ENCODE results near the gene PSMG4.

DNA sequence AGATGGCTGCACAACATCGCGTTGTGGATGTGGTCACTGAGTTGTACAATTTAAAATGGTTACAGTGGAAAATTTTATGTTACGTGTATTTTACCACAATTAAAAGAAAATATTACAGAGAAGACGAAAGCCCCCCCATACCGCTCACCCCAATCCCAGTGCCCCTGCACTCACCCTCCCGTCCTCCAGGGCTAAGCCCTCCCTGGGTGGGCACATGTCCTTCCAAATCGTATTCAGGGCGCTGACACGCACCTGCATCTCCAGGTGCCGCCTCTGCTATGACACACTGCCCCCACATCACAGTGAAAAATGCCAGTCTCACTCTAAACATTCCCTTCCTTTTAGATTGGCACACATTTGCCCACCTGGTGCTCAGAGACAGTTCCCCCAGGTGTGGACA lies 49.4 kb downstream of the PSMG4 start:
- TF ChIP-seq, protein P1, sequence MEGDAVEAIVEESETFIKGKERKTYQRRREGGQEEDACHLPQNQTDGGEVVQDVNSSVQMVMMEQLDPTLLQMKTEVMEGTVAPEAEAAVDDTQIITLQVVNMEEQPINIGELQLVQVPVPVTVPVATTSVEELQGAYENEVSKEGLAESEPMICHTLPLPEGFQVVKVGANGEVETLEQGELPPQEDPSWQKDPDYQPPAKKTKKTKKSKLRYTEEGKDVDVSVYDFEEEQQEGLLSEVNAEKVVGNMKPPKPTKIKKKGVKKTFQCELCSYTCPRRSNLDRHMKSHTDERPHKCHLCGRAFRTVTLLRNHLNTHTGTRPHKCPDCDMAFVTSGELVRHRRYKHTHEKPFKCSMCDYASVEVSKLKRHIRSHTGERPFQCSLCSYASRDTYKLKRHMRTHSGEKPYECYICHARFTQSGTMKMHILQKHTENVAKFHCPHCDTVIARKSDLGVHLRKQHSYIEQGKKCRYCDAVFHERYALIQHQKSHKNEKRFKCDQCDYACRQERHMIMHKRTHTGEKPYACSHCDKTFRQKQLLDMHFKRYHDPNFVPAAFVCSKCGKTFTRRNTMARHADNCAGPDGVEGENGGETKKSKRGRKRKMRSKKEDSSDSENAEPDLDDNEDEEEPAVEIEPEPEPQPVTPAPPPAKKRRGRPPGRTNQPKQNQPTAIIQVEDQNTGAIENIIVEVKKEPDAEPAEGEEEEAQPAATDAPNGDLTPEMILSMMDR (IDR thresholded peaks at IDR 0.05; ENCODE audit: control extremely low read depth in 1 of 3, insufficient read depth in 1 of 3, low read depth in 1 of 3, low read length in 3 of 3), result no peak
- TF ChIP-seq SRF (IDR thresholded peaks at IDR 0.05; ENCODE audit: low read depth, low read length) (no peak), BRCA1 (IDR thresholded peaks at IDR 0.05; ENCODE audit: low read depth, low read length) (no peak), YY1 (IDR thresholded peaks at IDR 0.05; ENCODE audit: low read depth, low read length) (no peak), PHF8 (conservative IDR thresholded peaks at IDR 0.05; ENCODE audit: low read depth, low read length) (no peak), TEAD4 (IDR thresholded peaks at IDR 0.05; ENCODE audit: low read depth, low read length) (no peak), SAP30 (IDR thresholded peaks at IDR 0.05; ENCODE audit: insufficient read depth, insufficient replicate concordance, low read length) (no peak), RAD21 (IDR thresholded peaks at IDR 0.05 in 1 of 2, conservative IDR thresholded peaks at IDR 0.05 in 1 of 2; ENCODE audit: low read depth in 2 of 2, low read length in 2 of 2) (no peak), POLR2A (IDR thresholded peaks at IDR 0.05; ENCODE audit: control extremely low read depth in 1 of 2, low read depth in 2 of 2, low read length in 2 of 2) (no peak)
- TF ChIP-seq, protein P2, sequence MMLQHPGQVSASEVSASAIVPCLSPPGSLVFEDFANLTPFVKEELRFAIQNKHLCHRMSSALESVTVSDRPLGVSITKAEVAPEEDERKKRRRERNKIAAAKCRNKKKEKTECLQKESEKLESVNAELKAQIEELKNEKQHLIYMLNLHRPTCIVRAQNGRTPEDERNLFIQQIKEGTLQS (IDR thresholded peaks at IDR 0.05; ENCODE audit: insufficient read depth, low read depth, low read length), result no peak

All from H1 (cell line).